HFFc6 (cell line): Measurements from ENCODE around the gene TJP3. TPM values are rescaled to one million over a fixed set of nuclear protein-coding genes. Genes with fewer than 3 reads are reported as not detected.

Source experiments
- DNase-seq: peaks from one replicate; pipeline ENCODE4 v3.0.0-alpha.2; 2018
- H3K27ac Mint-ChIP-seq: 2 replicates; pipeline ENCODE4 v1.8.0; 2020; ENCODE audit warnings: mild to moderate bottlenecking, mixed read lengths
- H3K27me3 Mint-ChIP-seq: 2 replicates; pipeline ENCODE4 v1.8.0; 2021; ENCODE audit warnings: mild to moderate bottlenecking, moderate library complexity, mixed read lengths; ENCODE audit not compliant: insufficient read depth
- H3K36me3 Mint-ChIP-seq: 2 replicates; pipeline ENCODE4 v1.8.0; 2021; ENCODE audit warnings: low read depth, mixed read lengths
- H3K4me1 Mint-ChIP-seq: 2 replicates; pipeline ENCODE4 v1.8.0; 2020; ENCODE audit warnings: low read depth, mixed read lengths
- H3K4me3 Mint-ChIP-seq: 2 replicates; pipeline ENCODE4 v1.8.0; 2020; ENCODE audit warnings: mild to moderate bottlenecking, moderate library complexity, mixed read lengths
- H3K9me3 Mint-ChIP-seq: 2 replicates; pipeline ENCODE4 v1.8.0; 2020; ENCODE audit warnings: mild to moderate bottlenecking, mixed read lengths
- total RNA-seq, 6 experiments: library from RNA; stranded (reverse); fragmentation: NEBNext Ultra II Directional; extraction: Animal tissue kit (Norgen Biotek cat#: 25700); gene quantifications; 2 replicates in 1 of 6; 3 replicates in 5 of 6; pipeline ENCODE4 v1.2.3, GENCODE V29; 2021
- TF ChIP-seq, protein P1 (sequence below): fragments of 200-600 bp; sonication (generic); IDR thresholded peaks from 2 replicates; pipeline ENCODE4 v1.5.0; 2021; ENCODE audit warnings: antibody characterized with exemption, mild to moderate bottlenecking

The TJP3 gene
- total RNA-seq, 6 experiments from 2014 or later: not detected

DNA sequence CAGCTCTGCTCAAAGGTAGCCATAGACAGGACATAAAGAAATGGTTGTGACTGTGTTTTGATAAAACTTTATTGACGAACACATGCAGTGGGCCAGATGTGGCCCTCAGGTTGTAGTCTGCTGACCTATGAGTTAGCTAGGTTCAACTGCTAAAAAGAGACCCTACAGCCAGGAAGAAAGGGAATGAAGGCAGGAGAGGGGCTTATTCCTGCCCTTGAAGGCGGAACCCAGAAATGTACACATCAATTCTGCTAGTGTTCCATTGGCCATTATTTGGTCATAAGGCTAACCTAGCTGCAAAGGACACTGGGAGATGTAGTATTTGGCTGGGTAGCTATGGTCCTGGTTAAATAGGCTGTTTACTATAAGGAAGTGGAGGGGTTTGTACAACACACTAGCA is 35.3 kb downstream of the TJP3 start:
- H3K4me1 Mint-ChIP-seq: no peaks in the 10 kb centered on the region
- H3K36me3 Mint-ChIP-seq: no peaks in the 10 kb centered on the region
- no peak overlapping the region for H3K27ac Mint-ChIP-seq
- no peak for DNase-seq
- H3K27me3 Mint-ChIP-seq: peaks cover 7% of the 10 kb centered on the region
- TF ChIP-seq, protein P1, sequence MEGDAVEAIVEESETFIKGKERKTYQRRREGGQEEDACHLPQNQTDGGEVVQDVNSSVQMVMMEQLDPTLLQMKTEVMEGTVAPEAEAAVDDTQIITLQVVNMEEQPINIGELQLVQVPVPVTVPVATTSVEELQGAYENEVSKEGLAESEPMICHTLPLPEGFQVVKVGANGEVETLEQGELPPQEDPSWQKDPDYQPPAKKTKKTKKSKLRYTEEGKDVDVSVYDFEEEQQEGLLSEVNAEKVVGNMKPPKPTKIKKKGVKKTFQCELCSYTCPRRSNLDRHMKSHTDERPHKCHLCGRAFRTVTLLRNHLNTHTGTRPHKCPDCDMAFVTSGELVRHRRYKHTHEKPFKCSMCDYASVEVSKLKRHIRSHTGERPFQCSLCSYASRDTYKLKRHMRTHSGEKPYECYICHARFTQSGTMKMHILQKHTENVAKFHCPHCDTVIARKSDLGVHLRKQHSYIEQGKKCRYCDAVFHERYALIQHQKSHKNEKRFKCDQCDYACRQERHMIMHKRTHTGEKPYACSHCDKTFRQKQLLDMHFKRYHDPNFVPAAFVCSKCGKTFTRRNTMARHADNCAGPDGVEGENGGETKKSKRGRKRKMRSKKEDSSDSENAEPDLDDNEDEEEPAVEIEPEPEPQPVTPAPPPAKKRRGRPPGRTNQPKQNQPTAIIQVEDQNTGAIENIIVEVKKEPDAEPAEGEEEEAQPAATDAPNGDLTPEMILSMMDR: no peak
- no peak overlapping the region for H3K4me3 Mint-ChIP-seq
- H3K9me3 Mint-ChIP-seq: no peaks in the 10 kb centered on the region

DNA sequence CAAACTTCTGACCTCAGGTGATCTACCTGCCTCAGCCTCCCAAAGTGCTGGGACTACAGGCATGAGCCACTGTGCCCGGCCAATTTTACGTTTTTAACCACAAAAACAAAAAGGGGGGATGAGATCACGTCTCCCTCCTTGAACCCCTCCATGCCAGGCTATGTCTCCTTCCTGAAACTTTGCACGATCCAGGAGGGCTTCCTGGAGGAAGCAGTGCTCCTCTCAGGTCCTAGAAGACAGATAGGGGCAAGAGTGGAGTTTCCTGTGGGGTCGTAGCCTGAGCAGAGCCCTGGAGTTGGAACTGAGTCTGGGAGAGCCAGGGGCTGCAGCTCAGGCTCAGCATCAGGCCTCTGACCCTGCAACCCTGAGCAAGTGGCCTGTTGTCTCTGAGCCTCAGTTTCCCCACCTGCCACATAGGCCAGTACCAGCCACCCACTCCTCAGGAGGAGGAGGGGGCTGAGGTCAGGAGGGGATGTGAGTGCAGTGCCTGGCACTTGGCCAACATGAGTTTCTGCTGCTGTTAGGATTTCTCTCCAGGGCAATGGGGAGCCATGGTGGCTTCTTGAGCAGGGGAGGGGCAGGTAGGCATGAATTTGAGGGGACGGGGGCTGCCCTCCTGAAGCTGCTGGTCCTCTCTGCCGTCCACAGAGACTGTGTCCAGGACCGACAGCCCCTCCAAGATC is 37.3 kb downstream of the TJP3 start:
- Mint-ChIP-seq H3K4me1 (no peaks in the 10 kb centered on the region), H3K4me3 (no peak overlapping the region), H3K9me3 (no peaks in the 10 kb centered on the region), H3K36me3 (no peaks in the 10 kb centered on the region), H3K27me3 (peaks cover 5% of the 10 kb centered on the region; the same call in 1 of the 2 replicates), H3K27ac (no peak overlapping the region)
- TF ChIP-seq, protein P1: no peak
- no peak for DNase-seq

DNA sequence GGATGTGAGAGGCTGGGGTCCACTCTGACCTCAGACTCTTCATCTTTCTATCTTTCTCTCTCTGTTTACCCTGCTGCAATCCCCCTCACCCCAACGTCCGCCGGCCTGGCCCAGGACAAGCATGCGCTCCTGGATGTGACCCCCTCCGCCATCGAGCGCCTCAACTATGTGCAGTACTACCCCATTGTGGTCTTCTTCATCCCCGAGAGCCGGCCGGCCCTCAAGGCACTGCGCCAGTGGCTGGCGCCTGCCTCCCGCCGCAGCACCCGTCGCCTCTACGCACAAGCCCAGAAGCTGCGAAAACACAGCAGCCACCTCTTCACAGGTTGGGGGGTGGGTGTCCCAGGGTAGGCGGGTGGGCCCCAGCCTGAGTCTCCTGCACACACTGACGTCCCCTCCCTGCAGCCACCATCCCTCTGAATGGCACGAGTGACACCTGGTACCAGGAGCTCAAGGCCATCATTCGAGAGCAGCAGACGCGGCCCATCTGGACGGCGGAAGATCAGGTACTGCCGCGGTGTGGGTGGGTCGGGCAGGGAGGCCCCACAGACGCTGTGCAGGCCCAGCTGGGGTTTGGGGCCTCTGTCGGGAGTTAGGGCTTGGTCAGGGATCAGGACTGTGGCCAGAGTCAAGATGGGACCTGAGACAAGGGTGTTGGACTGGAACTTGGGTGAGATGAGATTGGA is 38.3 kb downstream of the TJP3 start:
- no peak overlapping the region for H3K27ac Mint-ChIP-seq
- TF ChIP-seq, protein P1: no peak
- no peak overlapping the region for H3K4me3 Mint-ChIP-seq
- peaks cover 5% of the 10 kb centered on the region; the same call in 1 of the 2 replicates for H3K27me3 Mint-ChIP-seq
- DNase-seq: no peak
- H3K36me3 Mint-ChIP-seq: no peaks in the 10 kb centered on the region
- H3K4me1 Mint-ChIP-seq: no peaks in the 10 kb centered on the region
- H3K9me3 Mint-ChIP-seq: no peaks in the 10 kb centered on the region

DNA sequence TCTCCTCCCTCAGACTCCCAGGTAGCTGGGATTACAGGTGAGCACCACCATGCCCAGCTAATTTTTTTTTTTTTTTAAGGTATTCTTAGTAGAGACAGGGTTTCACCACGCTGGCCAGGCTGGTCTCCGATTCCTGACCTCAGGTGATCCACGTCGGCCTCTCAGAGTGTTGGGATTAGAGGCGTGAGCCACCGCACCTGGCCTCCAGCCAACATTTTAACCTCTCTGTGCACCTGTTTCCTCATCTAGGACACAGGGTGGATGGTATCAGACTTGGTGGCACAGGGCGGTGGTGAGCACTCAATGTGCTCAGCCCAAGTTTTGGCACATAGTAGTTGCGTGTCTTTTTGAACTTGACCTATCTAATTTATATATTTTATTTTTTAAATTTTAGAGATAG is 40.8 kb downstream of the TJP3 start:
- no peak overlapping the region for H3K27ac Mint-ChIP-seq
- DNase-seq: no peak
- H3K4me1 Mint-ChIP-seq: no peaks in the 10 kb centered on the region
- TF ChIP-seq, protein P1: no peak
- no peak overlapping the region for H3K4me3 Mint-ChIP-seq
- peaks cover 2% of the 10 kb centered on the region; the same call in 1 of the 2 replicates for H3K27me3 Mint-ChIP-seq
- no peaks in the 10 kb centered on the region; the same call in 1 of the 2 replicates for H3K36me3 Mint-ChIP-seq
- no peaks in the 10 kb centered on the region for H3K9me3 Mint-ChIP-seq

DNA sequence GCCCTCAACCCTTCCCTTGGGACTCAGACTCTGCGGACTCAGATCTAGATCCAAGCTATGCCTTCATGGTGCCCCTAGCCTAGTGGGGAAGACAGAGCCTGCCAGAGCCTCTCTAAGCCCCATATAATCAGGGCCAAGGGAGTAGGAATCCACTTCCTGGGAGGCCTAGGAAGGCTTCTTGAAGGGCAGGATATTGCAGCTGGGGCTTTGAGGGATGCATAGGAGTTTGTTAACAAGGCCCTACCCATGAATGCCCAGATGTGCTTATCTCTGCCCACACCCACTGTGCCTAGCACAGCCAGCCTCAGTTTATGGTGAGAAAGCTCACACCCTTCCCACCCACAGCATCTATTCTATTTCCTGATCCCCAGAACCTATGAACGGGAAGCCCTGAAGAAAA is 42.0 kb downstream of the TJP3 start:
- no peak for DNase-seq
- Mint-ChIP-seq H3K4me1 (no peaks in the 10 kb centered on the region), H3K4me3 (no peak overlapping the region), H3K36me3 (no peaks in the 10 kb centered on the region; the same call in 1 of the 2 replicates), H3K27me3 (peaks cover 2% of the 10 kb centered on the region; the same call in 1 of the 2 replicates), H3K9me3 (no peaks in the 10 kb centered on the region), H3K27ac (no peak overlapping the region)
- TF ChIP-seq, protein P1: no peak
